ENCODE results near the gene ZNF709. TPM values are rescaled to one million over a fixed set of nuclear protein-coding genes. Genes with fewer than 3 reads are reported as not detected.
"Not testable (repeated sequence)": the region's sequence is repeated elsewhere in the genome, so short reads cannot be mapped to it uniquely, and the experiment has no call there.

Gene ZNF709
- total RNA-seq, 1 donor from 2014 or later = 14.6 TPM

GRCh38 chr19:12482509-12482886, 2.1 kb downstream of the ZNF709 start:
- no peak overlapping the region for H2AFZ ChIP-seq (replicated peaks)
- no peak overlapping the region for H3K4me3 ChIP-seq
- peaks cover 7% of the 10 kb centered on the region for H3K4me1 ChIP-seq
- peaks cover 22% of the 10 kb centered on the region for H3K4me1 Mint-ChIP-seq
- no peak overlapping the region for H3K9ac ChIP-seq
- H3K36me3 Mint-ChIP-seq = peaks cover 35% of the 10 kb centered on the region
- H3F3A ChIP-seq (ENCODE audit: low read depth) = peaks cover 9% of the 10 kb centered on the region
- H3K27ac Mint-ChIP-seq = no peak overlapping the region
- peaks cover 49% of the 10 kb centered on the region for H3K9me3 Mint-ChIP-seq
- H3K9me3 ChIP-seq (ENCODE audit: low read depth) = no peaks in the 10 kb centered on the region
- H3K27ac ChIP-seq = no peak overlapping the region
- H3K4me2 ChIP-seq = no peak overlapping the region
- H3K27me3 ChIP-seq = no peaks in the 10 kb centered on the region
- TF ChIP-seq CTCF (IDR thresholded peaks at IDR 0.05) (no peak), EZH2 (IDR thresholded peaks at IDR 0.05) (no peak), EZH2phosphoT487 (IDR thresholded peaks at IDR 0.05) (no peak)
- no peak for DNase-seq (ENCODE audit: low spot score)
- H3K79me2 ChIP-seq (ENCODE audit: low read depth) = peaks cover 57% of the 10 kb centered on the region
- H4K20me1 ChIP-seq (ENCODE audit: low read depth) = peaks cover 4% of the 10 kb centered on the region
- H3K27me3 Mint-ChIP-seq (ENCODE audit: insufficient read depth, low read depth) = peaks cover 4% of the 10 kb centered on the region
- no peaks in the 10 kb centered on the region for H3K36me3 ChIP-seq
- peak overlapping the region; percentile 73 for H3K4me3 Mint-ChIP-seq

GRCh38 chr19:12481781-12482508, 2.7 kb downstream of the ZNF709 start:
- peaks cover 4% of the 10 kb centered on the region for H4K20me1 ChIP-seq (ENCODE audit: low read depth)
- no peak overlapping the region for H3K4me2 ChIP-seq
- no peaks in the 10 kb centered on the region for H3K9me3 ChIP-seq (ENCODE audit: low read depth)
- Mint-ChIP-seq H3K4me3 (peak overlapping the region; percentile 8), H3K9me3 (peaks cover 48% of the 10 kb centered on the region), H3K27ac (no peak overlapping the region), H3K36me3 (peaks cover 36% of the 10 kb centered on the region), H3K27me3 (ENCODE audit: insufficient read depth, low read depth) (peaks cover 4% of the 10 kb centered on the region), H3K4me1 (peaks cover 22% of the 10 kb centered on the region)
- H3K36me3 ChIP-seq = no peaks in the 10 kb centered on the region
- no peak overlapping the region for H2AFZ ChIP-seq (replicated peaks)
- no peak for TF ChIP-seq EZH2 (IDR thresholded peaks at IDR 0.05)
- TF ChIP-seq EZH2phosphoT487 (IDR thresholded peaks at IDR 0.05) = no peak
- no peak for TF ChIP-seq CTCF (IDR thresholded peaks at IDR 0.05)
- H3K27me3 ChIP-seq = no peaks in the 10 kb centered on the region
- H3K27ac ChIP-seq = no peak overlapping the region
- no peak overlapping the region for H3K4me3 ChIP-seq
- peaks cover 9% of the 10 kb centered on the region for H3F3A ChIP-seq (ENCODE audit: low read depth)
- no peak overlapping the region for H3K9ac ChIP-seq
- peaks cover 7% of the 10 kb centered on the region for H3K4me1 ChIP-seq
- DNase-seq (ENCODE audit: low spot score) = no peak
- H3K79me2 ChIP-seq (ENCODE audit: low read depth) = peaks cover 57% of the 10 kb centered on the region

GRCh38 chr19:12478234-12478941, 6.2 kb downstream of the ZNF709 start:
- H3K4me2 ChIP-seq = no peak overlapping the region
- Mint-ChIP-seq H3K27ac (no peak overlapping the region), H3K36me3 (peaks cover 57% of the 10 kb centered on the region), H3K9me3 (peaks cover 79% of the 10 kb centered on the region), H3K27me3 (ENCODE audit: insufficient read depth, low read depth) (peaks cover 2% of the 10 kb centered on the region), H3K4me1 (peaks cover 5% of the 10 kb centered on the region), H3K4me3 (no peak overlapping the region)
- H3K4me3 ChIP-seq = no peak overlapping the region
- no peaks in the 10 kb centered on the region for H3F3A ChIP-seq (ENCODE audit: low read depth)
- TF ChIP-seq EZH2 (IDR thresholded peaks at IDR 0.05) = no peak
- TF ChIP-seq EZH2phosphoT487 (IDR thresholded peaks at IDR 0.05) = no peak
- no peak for TF ChIP-seq CTCF (IDR thresholded peaks at IDR 0.05)
- no peak overlapping the region for H2AFZ ChIP-seq (replicated peaks)
- DNase-seq (ENCODE audit: low spot score) = no peak
- H3K27ac ChIP-seq = no peak overlapping the region
- H3K4me1 ChIP-seq = no peaks in the 10 kb centered on the region
- H3K36me3 ChIP-seq = no peaks in the 10 kb centered on the region
- no peaks in the 10 kb centered on the region for H3K27me3 ChIP-seq
- peaks cover 4% of the 10 kb centered on the region for H4K20me1 ChIP-seq (ENCODE audit: low read depth)
- H3K9ac ChIP-seq = no peak overlapping the region
- peaks cover 77% of the 10 kb centered on the region for H3K79me2 ChIP-seq (ENCODE audit: low read depth)
- peaks cover 9% of the 10 kb centered on the region for H3K9me3 ChIP-seq (ENCODE audit: low read depth)

- H3K4me3 Mint-ChIP-seq = not testable (repeated sequence)
- peaks cover 73% of the 10 kb centered on the region for H3K9me3 Mint-ChIP-seq
- H3K36me3 ChIP-seq = peaks cover 40% of the 10 kb centered on the region
These were observed 17.0 kb downstream of the ZNF709 start for GRCh38 chr19:12467651-12468050.

More at GRCh38 chr19:12467651-12468050, 17.0 kb downstream of the ZNF709 start:
- not testable (repeated sequence) for H3K4me1 ChIP-seq; H2AFZ ChIP-seq (replicated peaks); H3K27me3 ChIP-seq; H3K4me3 ChIP-seq; H4K20me1 ChIP-seq (ENCODE audit: low read depth); H3K9ac ChIP-seq; H3K27me3 Mint-ChIP-seq (ENCODE audit: insufficient read depth, low read depth); H3K27ac ChIP-seq; H3K4me1 Mint-ChIP-seq; H3K4me2 ChIP-seq; H3K27ac Mint-ChIP-seq; DNase-seq (ENCODE audit: low spot score)
- peaks cover 13% of the 10 kb centered on the region for H3K79me2 ChIP-seq (ENCODE audit: low read depth)
- peaks cover 54% of the 10 kb centered on the region for H3K36me3 Mint-ChIP-seq
- peaks cover 16% of the 10 kb centered on the region for H3F3A ChIP-seq (ENCODE audit: low read depth)
- peaks cover 42% of the 10 kb centered on the region for H3K9me3 ChIP-seq (ENCODE audit: low read depth)
